GM08714 (cell line): ENCODE measurements around the gene PDE4C.

Experiments
- H3K4me3 ChIP-seq: fragments of 200-500 bp; sonication (Bioruptor generic); 2 replicates; pipeline ENCODE4 v1.5.1; 2014; ENCODE audit warnings: mild to moderate bottlenecking, low read length, inconsistent platforms
- ZNF274 ChIP-seq: IDR thresholded peaks from 2 replicates; pipeline ENCODE4 v1.6.1; 2012; ENCODE audit warnings: mild to moderate bottlenecking, low read depth, low read length

The PDE4C gene

DNA sequence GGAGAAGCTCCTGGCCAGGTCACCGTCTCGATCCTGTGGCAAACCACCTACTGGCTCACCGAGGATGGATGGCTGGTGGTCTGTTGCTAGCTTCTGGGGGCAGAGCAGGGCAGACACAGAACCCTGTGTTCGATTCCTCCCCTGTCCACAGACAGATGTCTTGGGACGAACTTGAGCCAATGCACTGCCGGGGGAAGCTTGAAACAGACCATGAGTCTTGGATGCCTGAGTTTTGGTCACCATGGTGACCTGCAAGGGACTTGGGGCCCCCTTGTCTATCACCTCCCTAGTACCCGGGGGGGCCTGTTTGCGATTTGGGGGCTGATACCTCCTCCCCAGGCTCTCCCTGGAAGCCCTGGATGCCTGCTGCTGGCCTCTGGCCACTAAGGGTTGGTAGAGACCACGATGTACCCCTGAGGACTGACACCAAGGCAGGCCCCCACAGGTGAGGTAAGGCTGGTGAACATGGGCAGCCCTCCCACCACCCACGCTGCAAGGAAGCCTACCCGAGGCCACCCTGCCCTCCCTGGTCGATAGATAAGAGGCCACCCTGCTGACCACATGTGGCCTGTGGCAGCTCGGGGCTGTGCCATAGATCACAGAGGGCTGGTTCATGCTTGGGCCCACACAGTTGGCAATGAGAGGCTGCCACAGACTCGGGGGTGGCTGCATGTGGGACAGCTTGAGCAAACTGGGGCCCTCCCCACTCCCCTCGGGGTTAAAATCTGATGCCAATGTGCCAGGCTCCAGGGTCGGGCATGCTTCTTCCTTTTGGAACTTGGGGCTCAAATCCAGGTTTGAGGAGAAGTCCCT is 37.3 kb upstream of the PDE4C start:
- no peak for TF ChIP-seq ZNF274
- H3K4me3 ChIP-seq, result no peak overlapping the region

DNA sequence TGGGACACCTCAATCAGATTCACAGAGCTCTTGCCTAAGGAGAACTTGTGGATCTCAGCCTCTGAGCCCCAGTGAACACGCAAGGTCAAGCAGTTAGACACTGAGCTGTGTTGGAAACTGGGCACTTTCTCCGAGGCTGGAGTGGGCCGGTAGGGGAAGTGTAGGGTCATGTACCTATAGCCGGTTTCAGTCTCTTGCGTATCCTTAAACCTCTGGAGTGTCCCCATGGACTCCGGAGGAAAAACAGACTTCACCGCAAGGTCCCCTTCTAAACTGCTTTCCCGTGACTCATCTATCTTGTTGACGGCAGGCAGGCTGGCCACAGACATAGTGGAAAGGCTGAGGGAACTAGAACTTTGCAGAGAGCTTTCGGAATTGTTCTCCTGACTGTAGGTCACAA is 36.7 kb upstream of the PDE4C start:
- TF ChIP-seq ZNF274, result no peak
- no peak overlapping the region for H3K4me3 ChIP-seq

DNA sequence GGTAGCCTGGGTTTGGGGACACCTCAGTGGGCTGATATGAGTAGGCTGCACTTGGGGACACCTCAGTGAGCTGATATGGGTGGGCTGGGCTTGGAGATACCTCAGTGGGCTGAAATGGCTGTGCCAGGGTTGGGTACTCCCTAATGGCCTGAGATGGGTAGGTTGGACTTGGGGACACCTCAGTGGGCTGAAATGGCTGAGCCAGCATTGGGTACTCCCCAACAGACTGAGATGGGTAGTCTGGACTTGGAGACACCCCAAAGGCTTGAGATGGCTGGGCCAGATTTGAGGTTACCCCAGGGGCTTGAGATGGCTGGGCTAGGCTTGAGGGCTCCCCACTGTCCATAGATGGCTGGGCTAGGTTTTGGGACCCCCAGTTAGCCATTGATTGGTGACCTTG is 35.9 kb upstream of the PDE4C start:
- TF ChIP-seq ZNF274, result no peak
- H3K4me3 ChIP-seq, result no peak overlapping the region

GRCh38 chr19:18261474-18261873 is 35.2 kb upstream of the PDE4C start:
- no peak overlapping the region for H3K4me3 ChIP-seq
- no peak for TF ChIP-seq ZNF274

DNA sequence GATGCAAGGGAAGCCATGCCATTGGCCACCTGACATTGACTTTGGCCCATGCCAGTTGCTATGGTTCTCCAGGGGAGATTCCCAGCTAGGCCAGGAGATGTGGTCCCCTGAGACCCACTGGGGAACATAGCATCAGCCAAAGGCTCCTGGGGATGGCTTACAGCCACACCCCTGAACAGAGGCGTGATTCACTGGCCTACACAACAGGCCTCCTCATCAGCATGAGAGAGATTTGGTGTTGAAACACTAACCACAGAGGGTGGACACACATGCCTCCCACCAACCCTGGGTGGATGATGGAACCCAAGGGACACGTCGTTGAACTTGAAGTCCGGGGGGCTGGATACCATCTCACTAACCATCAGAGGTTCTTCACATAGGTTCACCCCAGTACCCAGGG is 33.7 kb upstream of the PDE4C start:
- no peak for TF ChIP-seq ZNF274
- H3K4me3 ChIP-seq, result no peak overlapping the region

DNA sequence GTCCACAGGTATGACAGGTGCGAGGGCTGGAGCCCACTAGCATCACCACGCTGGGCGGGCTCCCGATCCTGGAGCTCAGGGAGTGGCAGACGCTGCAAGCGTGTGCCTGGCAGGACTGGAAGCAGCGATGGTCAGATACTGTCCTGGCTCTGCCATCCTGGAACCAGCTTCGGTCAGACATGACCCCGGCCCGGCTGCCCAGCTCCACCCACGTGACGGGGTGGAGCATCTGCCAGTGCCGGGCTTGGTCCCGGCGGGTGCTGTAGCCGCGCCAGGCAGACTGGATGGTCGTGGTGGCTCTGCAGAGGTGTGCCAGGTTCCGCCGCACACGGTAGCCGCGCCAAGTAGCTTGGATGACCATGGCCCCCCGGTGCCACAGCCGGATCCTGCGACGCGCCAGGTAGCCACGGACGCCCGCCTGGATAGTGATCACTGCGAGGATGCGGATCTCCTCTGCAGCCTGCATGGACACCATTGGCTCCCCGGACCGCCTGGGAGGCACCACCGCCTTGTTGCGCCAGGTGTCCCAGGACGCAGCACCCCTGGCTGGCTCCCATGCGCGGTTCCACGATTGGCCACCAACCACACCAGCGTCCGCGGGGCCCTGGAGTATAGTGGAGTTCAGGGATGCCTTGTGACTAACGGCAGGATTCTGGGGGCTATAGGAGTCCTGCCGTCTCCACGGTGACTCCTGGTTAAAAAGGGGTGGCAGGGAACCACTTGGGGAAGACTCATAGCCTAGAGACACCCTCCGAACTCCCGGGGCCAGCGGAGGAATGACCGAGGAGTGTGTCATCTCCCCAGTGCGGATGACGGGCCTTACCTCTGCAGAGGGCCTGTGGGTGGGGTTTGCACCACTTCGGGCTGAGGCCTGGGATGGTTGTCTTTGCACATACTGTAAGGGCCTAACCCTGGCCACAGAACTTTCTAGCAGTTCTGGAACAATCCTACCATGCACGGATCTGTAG is 31.5 kb upstream of the PDE4C start:
- TF ChIP-seq ZNF274, result no peak
- no peak overlapping the region for H3K4me3 ChIP-seq

DNA sequence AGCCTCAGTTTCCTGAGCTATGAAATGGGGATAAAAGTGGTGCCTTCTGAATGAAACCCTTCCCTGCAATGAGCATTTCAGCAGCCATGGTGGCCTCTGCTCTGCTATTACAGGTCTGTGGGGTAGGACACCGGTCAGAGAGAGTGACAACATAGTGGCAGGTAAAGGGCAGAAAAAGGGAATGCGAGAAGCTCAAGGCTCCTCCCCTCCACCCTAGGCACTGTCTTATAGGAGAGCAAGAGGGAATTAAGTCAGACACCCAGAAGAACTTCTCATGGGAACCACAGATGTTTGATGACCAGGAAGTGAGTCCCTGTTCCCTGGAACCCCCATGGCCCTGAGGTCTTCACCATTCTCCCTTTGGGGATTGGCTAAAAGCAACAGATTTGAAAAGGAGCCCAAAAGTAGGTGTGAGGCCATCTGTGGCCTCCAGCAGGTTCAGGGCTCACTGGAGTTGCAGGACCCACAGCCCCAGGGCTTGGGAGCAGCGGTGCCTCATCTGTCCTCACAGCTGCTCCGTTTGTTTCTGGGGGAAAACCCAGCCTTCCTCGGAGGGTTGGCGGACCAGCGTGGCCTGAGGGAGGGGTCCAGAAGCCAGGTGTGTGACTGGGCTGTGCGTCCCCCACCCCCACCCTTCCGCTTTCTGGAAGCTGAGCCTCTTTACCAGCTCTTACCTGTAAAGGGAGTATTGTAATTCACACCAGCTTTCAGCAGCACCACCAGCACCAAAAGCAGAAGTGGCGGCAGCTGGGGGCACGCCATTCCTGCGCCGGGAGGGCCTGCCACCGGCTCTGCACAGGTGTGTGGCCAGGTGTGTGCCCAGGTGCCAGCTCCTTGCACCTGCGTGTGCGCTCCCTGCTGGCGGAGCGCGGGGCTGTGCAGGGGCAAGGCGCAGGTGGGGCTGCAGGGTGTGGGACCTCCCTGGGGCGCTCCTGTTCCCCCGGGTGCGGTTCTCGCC is 28.6 kb upstream of the PDE4C start:
- no peak for TF ChIP-seq ZNF274

GRCh38 chr19:18253716-18254115 is 27.5 kb upstream of the PDE4C start:
- TF ChIP-seq ZNF274, result no peak
- H3K4me3 ChIP-seq, result no peak overlapping the region

More for the DNA sequence above, 28.6 kb upstream of the PDE4C start:
- no peak overlapping the region for H3K4me3 ChIP-seq

DNA sequence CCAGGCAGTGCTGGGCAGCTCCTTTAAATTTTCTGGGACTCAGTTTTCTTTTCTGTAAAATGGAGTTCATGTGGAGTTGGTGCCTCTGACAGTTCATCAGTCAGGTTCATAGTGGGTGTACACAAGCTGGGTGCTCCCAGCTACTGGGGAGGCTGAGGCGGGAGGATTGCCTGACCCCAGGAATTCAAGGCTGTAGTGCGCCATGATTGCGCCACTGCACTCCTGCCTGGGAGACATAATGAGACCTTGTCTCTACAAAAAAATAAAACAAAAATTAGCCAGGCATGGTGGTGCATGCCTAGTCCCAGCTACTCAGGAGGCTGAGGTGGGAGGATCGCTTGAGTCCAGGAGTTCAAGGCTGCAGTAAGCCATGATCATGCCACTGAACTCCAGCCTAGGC is 26.9 kb upstream of the PDE4C start:
- no peak for TF ChIP-seq ZNF274
- H3K4me3 ChIP-seq, result no peak overlapping the region

GRCh38 chr19:18252370-18252717 is 26.1 kb upstream of the PDE4C start:
- TF ChIP-seq ZNF274, result no peak
- H3K4me3 ChIP-seq, result no peak overlapping the region

GRCh38 chr19:18251587-18252369 is 25.5 kb upstream of the PDE4C start:
- no peak overlapping the region for H3K4me3 ChIP-seq
- no peak for TF ChIP-seq ZNF274

GRCh38 chr19:18249834-18250233 is 23.6 kb upstream of the PDE4C start:
- no peak for TF ChIP-seq ZNF274

DNA sequence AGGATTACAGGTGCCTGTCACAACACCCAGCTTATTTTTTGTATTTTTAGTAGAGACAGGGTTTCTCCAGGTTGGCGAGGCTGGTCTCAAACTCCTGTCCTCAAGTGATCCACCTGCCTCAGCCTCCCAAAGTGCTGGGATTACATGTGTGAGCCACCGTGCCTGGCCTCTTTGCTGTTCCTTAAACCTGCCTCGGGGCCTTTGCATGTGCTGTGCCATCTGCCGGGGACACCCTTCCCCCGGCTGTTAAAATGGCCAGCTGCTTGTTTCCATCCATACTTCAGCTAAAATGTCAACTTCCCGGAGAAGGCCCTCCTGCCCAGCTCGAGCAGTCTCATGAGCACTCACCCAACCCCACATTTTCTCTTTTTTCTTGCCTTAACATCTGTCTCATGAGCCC is 19.1 kb upstream of the PDE4C start:
- TF ChIP-seq ZNF274, result no peak
- H3K4me3 ChIP-seq, result no peak overlapping the region

More at GRCh38 chr19:18249834-18250233, 23.6 kb upstream of the PDE4C start:
- no peak overlapping the region for H3K4me3 ChIP-seq

GRCh38 chr19:18239303-18239702 is 13.1 kb upstream of the PDE4C start:
- no peak for TF ChIP-seq ZNF274

More at GRCh38 chr19:18239303-18239702, 13.1 kb upstream of the PDE4C start:
- H3K4me3 ChIP-seq, result no peak overlapping the region
